Suprapubic skin (tissue), 4 donors: Measurements from ENCODE around the gene KCNIP3. TPM values are rescaled to one million over a fixed set of nuclear protein-coding genes. Genes with fewer than 3 reads are reported as not detected.

ENCODE experiments used
- DNase-seq, 2 donors: peaks; one replicate each; pipeline ENCODE4 v3.0.0-alpha.2; 2019; ENCODE audit warnings: low spot score in 2 of 2
- H3K27ac ChIP-seq: fragments of 200-600 bp; sonication (generic); one replicate; pipeline ENCODE4 v1.5.1; 2019
- H3K27me3 ChIP-seq: fragments of 200-600 bp; sonication (generic); one replicate; pipeline ENCODE4 v1.5.1; 2019
- H3K36me3 ChIP-seq: fragments of 200-600 bp; sonication (generic); one replicate; pipeline ENCODE4 v1.5.1; 2019
- H3K4me1 ChIP-seq: fragments of 200-600 bp; sonication (generic); one replicate; pipeline ENCODE4 v1.5.1; 2019
- H3K4me3 ChIP-seq: fragments of 200-600 bp; sonication (generic); one replicate; pipeline ENCODE4 v1.5.1; 2019; ENCODE audit warnings: mild to moderate bottlenecking
- H3K9me3 ChIP-seq: fragments of 200-600 bp; sonication (generic); one replicate; pipeline ENCODE4 v1.5.1; 2019
- EP300 ChIP-seq: sonication (generic); formaldehyde crosslinking; IDR thresholded peaks from one replicate; pipeline ENCODE4 v1.6.1; 2017; ENCODE audit warnings: antibody characterized with exemption
- POLR2A ChIP-seq, 2 donors: fragments of 450-650 bp; IDR thresholded peaks; one replicate each; pipeline ENCODE4 v1.6.1; 2017; ENCODE audit warnings: antibody characterized with exemption in 2 of 2, mild to moderate bottlenecking in 2 of 2, moderate library complexity in 2 of 2
- POLR2AphosphoS5 ChIP-seq, 3 donors: sonication (generic); formaldehyde crosslinking; IDR thresholded peaks; one replicate each; pipeline ENCODE4 v1.6.1; 2017; ENCODE audit warnings: antibody characterized with exemption in 3 of 3
- WGBS: methylation state at CpG from one replicate; pipeline ENCODE4 v1.1.5; 2018; 5-methylcytosine and 5-hydroxymethylcytosine counted together
- total RNA-seq, 4 donors: library from RNA; depleted of rRNA; stranded (reverse); fragments of >200 nt; gene quantifications; one replicate each; pipeline ENCODE4 v1.1.0, GENCODE V29; 2016
- TF ChIP-seq, protein P1 (sequence below), 2 donors: fragments of 200-600 bp in 1 of 2; fragments of 450-650 bp in 1 of 2; sonication (generic) in 1 of 2; IDR thresholded peaks; one replicate each; pipeline ENCODE4 v1.5.1; 2016 to 2019; ENCODE audit warnings: antibody characterized with exemption in 2 of 2, mild to moderate bottlenecking in 1 of 2, moderate library complexity in 1 of 2

Gene KCNIP3
- total RNA-seq, 4 donors from 2014 or later = 7.1 to 21.6 (median 13.6) TPM

DNA sequence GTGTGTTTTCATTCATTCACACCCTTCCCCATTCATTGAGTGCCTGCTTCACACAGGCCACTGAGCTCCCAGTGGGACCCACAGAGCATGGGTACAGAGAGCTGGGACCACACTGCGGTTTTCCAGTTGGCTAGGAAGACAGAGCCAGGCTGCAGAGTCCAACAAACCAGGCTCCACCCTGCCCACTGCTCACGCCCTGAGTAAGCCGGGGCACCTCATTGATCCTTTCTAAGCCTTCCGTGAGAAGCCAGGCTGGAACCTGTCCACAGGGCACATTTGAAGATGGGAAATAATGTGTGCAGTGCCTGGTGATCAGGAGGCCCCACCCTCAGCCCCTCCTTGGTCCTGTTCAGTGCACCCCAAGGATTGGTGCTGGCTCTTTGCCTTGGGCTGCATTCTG is 13.5 kb downstream of the KCNIP3 start:
- Histone ChIP-seq H3K27ac (no peak overlapping the region), H3K27me3 (peaks cover 3% of the 10 kb centered on the region), H3K4me1 (peaks cover 23% of the 10 kb centered on the region), H3K4me3 (no peak overlapping the region), H3K9me3 (no peaks in the 10 kb centered on the region), H3K36me3 (no peaks in the 10 kb centered on the region)
- no peak for TF ChIP-seq POLR2A (IDR thresholded peaks at IDR 0.05)
- TF ChIP-seq EP300 = no peak
- TF ChIP-seq, protein P1, sequence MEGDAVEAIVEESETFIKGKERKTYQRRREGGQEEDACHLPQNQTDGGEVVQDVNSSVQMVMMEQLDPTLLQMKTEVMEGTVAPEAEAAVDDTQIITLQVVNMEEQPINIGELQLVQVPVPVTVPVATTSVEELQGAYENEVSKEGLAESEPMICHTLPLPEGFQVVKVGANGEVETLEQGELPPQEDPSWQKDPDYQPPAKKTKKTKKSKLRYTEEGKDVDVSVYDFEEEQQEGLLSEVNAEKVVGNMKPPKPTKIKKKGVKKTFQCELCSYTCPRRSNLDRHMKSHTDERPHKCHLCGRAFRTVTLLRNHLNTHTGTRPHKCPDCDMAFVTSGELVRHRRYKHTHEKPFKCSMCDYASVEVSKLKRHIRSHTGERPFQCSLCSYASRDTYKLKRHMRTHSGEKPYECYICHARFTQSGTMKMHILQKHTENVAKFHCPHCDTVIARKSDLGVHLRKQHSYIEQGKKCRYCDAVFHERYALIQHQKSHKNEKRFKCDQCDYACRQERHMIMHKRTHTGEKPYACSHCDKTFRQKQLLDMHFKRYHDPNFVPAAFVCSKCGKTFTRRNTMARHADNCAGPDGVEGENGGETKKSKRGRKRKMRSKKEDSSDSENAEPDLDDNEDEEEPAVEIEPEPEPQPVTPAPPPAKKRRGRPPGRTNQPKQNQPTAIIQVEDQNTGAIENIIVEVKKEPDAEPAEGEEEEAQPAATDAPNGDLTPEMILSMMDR (IDR thresholded peaks at IDR 0.05) = no peak
- TF ChIP-seq POLR2AphosphoS5 (IDR thresholded peaks at IDR 0.05) = no peak
- no peak for DNase-seq
- WGBS = 100% methylated on average over 1 of the region's 4 CpGs

DNA sequence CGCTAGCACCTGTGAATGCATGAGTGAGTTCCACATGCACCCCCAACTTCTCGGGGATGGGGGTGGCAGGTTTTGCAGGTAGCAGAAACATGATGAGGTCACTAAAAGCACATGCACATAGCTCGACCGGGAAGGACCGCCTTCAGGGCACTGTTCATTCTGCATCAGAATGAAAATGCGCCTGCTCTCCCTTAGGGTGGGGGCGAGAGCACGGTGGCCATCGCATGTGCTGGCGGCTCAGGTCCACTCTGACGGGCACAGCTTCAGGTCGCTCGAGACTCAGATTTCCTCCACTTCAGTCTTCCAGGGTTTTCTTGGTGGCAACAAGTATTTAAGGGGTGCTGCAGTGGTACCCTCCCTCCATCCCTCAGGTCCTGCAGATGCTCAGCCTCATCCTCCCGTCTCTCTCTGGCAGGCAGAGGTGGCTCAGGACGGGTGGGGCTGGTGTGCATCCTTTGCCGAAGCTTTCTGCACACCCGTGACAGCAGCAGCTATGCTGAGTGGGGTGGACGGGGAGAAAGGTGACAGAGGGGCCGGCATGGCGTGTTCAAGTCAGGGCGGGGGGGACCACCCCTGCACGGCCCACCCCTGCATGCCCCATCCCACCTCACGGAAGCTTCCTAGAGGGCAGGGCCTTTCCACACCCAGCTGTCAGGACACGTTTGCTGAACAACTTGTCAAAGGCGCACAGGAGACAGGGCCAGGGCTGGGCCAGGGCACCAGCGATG is 14.8 kb downstream of the KCNIP3 start:
- Histone ChIP-seq H3K27ac (no peak overlapping the region), H3K27me3 (peaks cover 3% of the 10 kb centered on the region), H3K4me1 (peaks cover 24% of the 10 kb centered on the region), H3K4me3 (no peak overlapping the region), H3K9me3 (no peaks in the 10 kb centered on the region), H3K36me3 (no peaks in the 10 kb centered on the region)
- TF ChIP-seq EP300 (no peak), POLR2A (IDR thresholded peaks at IDR 0.05) (no peak)
- TF ChIP-seq, protein P1 (IDR thresholded peaks at IDR 0.05) = no peak
- DNase-seq = no peak
- WGBS = 80% methylated on average over 15 of the region's 26 CpGs

DNA sequence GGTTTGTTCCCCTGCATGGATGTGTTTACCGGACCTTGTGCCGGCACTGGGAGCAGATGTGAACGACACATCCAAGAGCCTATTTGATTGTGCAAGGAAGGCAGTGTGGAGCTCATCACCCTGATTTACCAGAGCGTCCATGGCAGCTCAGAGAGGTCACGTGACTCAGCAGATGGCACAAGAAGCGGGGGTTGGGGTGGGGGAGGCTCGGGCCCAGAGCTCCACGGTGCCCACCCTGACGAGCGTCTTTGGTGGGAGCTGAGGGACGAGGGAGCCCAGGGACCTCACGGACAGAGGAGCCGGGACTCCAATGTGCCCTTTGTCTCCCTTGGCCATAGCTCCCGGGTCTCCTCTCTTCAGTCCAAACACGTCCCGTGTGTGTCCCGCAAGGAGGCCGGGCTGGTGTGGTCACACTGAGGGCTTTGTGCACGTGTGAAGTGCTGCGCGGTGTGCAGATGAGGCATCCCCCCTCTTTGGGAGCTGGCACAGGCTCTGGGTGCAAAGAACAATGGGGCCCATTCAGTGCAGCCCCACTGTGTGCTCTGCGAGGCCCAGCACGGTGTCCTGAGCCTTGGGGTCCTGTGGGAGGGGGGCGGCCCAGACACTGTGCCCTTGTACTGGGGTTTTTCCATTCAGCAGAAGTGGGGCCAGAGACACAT is 15.5 kb downstream of the KCNIP3 start:
- peaks cover 31% of the 10 kb centered on the region for H3K4me1 ChIP-seq
- TF ChIP-seq, protein P1 (IDR thresholded peaks at IDR 0.05) = no peak
- TF ChIP-seq EP300 (no peak), POLR2AphosphoS5 (IDR thresholded peaks at IDR 0.05) (no peak)

DNA sequence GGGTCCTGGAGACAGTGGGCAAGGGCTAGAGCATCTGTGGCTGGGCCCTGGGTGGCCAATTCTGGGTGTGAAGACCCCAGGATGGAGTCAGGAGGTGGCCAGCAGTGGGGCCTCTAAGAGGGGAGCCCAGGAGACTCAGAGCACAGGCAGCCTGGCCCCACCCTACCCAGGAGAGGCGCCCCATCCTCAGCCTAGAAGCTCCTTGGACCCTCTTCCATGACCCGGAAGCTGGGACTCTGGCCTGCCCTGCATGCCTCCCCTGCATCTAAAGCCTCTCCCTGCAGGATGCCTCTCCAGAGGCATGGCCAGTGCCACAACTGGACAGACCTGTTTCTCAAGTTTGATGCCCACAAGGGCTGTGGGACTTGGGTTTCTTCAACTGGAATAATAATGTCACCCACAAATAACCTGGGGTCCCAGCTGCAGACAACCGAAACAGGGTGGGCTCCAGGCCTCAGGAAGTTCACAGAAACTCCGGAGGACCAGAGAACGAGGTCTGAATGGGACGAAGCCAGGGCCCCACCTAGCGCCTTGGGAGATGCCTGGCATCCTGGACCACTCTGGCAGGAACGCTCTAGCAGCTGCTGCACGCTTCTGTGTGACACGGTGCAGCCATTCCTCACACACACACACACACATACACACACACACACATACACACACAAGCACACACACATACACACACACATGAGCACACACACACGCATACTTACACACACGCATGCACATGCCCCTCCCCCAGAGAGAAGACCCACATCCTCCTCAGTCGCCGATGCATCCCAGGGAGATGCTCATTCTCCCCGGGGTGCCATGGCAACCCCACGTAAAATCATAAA is 16.4 kb downstream of the KCNIP3 start:
- no peak overlapping the region for H3K4me3 ChIP-seq

More for the DNA sequence above, 15.5 kb downstream of the KCNIP3 start:
- no peaks in the 10 kb centered on the region for H3K36me3 ChIP-seq
- no peak overlapping the region for H3K27ac ChIP-seq
- no peaks in the 10 kb centered on the region for H3K9me3 ChIP-seq
- no peak for DNase-seq
- no peak overlapping the region for H3K4me3 ChIP-seq
- H3K27me3 ChIP-seq = peaks cover 3% of the 10 kb centered on the region
- 92% methylated on average over 21 of the region's 24 CpGs for WGBS

More for the DNA sequence above, 16.4 kb downstream of the KCNIP3 start:
- WGBS = 66% methylated on average over 15 of the region's 16 CpGs
- DNase-seq = no peak
- Histone ChIP-seq H3K4me1 (peaks cover 33% of the 10 kb centered on the region), H3K27me3 (peaks cover 3% of the 10 kb centered on the region), H3K36me3 (no peaks in the 10 kb centered on the region), H3K27ac (no peak overlapping the region), H3K9me3 (no peaks in the 10 kb centered on the region)
- TF ChIP-seq POLR2A (IDR thresholded peaks at IDR 0.05) (no peak), EP300 (no peak), POLR2AphosphoS5 (IDR thresholded peaks at IDR 0.05) (no peak)
- TF ChIP-seq, protein P1 (IDR thresholded peaks at IDR 0.05) = no peak
